GM23248 (cell line): Measurements from ENCODE around the gene INTU. TPM values are rescaled to one million over a fixed set of nuclear protein-coding genes. Genes with fewer than 3 reads are reported as not detected.
A peak's percentile ranks its signal among the peaks of the same experiment; 100 is the strongest.

Experiments
- DNase-seq: peaks from one replicate; pipeline ENCODE4 v3.0.0-alpha.2; 2015
- H2AFZ ChIP-seq: fragments of 200-600 bp; sonication (generic); 2 replicates; pipeline ENCODE4 v1.6.1; 2016; ENCODE audit warnings: antibody characterized with exemption
- H3F3A ChIP-seq: fragments of 200-600 bp; sonication (generic); 2 replicates; pipeline ENCODE4 v1.6.1; 2016; ENCODE audit warnings: mild to moderate bottlenecking, antibody characterized with exemption, mixed run types; ENCODE audit not compliant: insufficient read depth
- H3K27ac ChIP-seq: fragments of 200-600 bp; sonication (generic); 2 replicates; pipeline ENCODE4 v1.5.1; 2016; ENCODE audit warnings: mild to moderate bottlenecking
- H3K27me3 ChIP-seq: fragments of 200-600 bp; sonication (generic); replicated peaks from 2 replicates; pipeline ENCODE4 v1.6.1; 2016; ENCODE audit warnings: mild to moderate bottlenecking; ENCODE audit not compliant: insufficient read depth
- H3K36me3 ChIP-seq: fragments of 200-600 bp; sonication (generic); 2 replicates; pipeline ENCODE4 v1.6.1; 2016; ENCODE audit warnings: low read depth, mild to moderate bottlenecking
- H3K4me1 ChIP-seq: fragments of 200-600 bp; sonication (generic); 2 replicates; pipeline ENCODE4 v1.6.1; 2016; ENCODE audit warnings: mild to moderate bottlenecking; ENCODE audit not compliant: insufficient read depth
- H3K4me2 ChIP-seq: fragments of 200-600 bp; sonication (generic); one replicate; pipeline ENCODE4 v1.6.1; 2016; ENCODE audit warnings: mild to moderate bottlenecking; ENCODE audit not compliant: unreplicated experiment
- H3K4me3 ChIP-seq: fragments of 200-600 bp; sonication (generic); 2 replicates; pipeline ENCODE4 v1.5.1; 2016; ENCODE audit warnings: mild to moderate bottlenecking
- H3K79me2 ChIP-seq: fragments of 200-600 bp; sonication (generic); 2 replicates; pipeline ENCODE4 v1.6.1; 2016; ENCODE audit warnings: mild to moderate bottlenecking; ENCODE audit not compliant: insufficient read depth
- H3K9ac ChIP-seq: fragments of 200-600 bp; sonication (generic); 2 replicates; pipeline ENCODE4 v1.6.1; 2016; ENCODE audit warnings: mild to moderate bottlenecking
- H3K9me2 ChIP-seq: fragments of 200-600 bp; sonication (generic); 2 replicates; pipeline ENCODE4 v1.6.1; 2016; ENCODE audit warnings: mixed run types, mild to moderate bottlenecking, moderate library complexity; ENCODE audit not compliant: insufficient read depth
- H3K9me3 ChIP-seq: fragments of 200-600 bp; sonication (generic); one replicate; pipeline ENCODE4 v1.6.1; 2017; ENCODE audit warnings: low read depth
- H4K20me1 ChIP-seq: fragments of 200-600 bp; sonication (generic); 2 replicates; pipeline ENCODE4 v1.6.0; 2016; ENCODE audit not compliant: insufficient read depth
- EZH2 ChIP-seq: fragments of 200-600 bp; sonication (generic); IDR thresholded peaks from 2 replicates; pipeline ENCODE4 v1.6.1; 2018; ENCODE audit warnings: antibody characterized with exemption, mild to moderate bottlenecking; ENCODE audit not compliant: insufficient read depth, poor library complexity, severe bottlenecking
- EZH2phosphoT487 ChIP-seq: fragments of 200-600 bp; sonication (generic); IDR thresholded peaks from 2 replicates; pipeline ENCODE4 v1.6.1; 2018; ENCODE audit warnings: antibody characterized with exemption, moderate library complexity, mild to moderate bottlenecking, low read depth; ENCODE audit not compliant: insufficient read depth
- WGBS, 2 experiments: methylation state at CpG; one replicate each; pipeline ENCODE4 v1.1.6; 2015 to 2017; ENCODE audit warnings: low lambda C conversion rate in 2 of 2, low coverage in 1 of 2; ENCODE audit errors: missing lambda C conversion rate in 2 of 2; 5-methylcytosine and 5-hydroxymethylcytosine counted together
- in situ Hi-C: fragments of 300-500 bp; cut with MboI; formaldehyde crosslinking; loops from 2 replicates; pipeline ENCODE4 v1.15.0; 2020
- polyA plus RNA-seq: library from polyadenylated mRNA; unstranded; fragments of >200 nt; fragmentation: Nextera tagmentation; extraction: Ambion mirVana; gene quantifications from 2 replicates; pipeline ENCODE4 v1.2.1, GENCODE V29; 2016
- total RNA-seq: library from RNA; depleted of rRNA; stranded (reverse); fragments of >200 nt; shearing (Covaris generic); gene quantifications from 2 replicates; pipeline ENCODE4 v1.2.3, GENCODE V29; 2014

Gene INTU
- total and polyA plus RNA-seq, 2 experiments from 2014 or later: 2.3 to 5.2 TPM

GRCh38 chr4:127669691-127670090 is 36.9 kb downstream of the INTU start:
- no peak for DNase-seq
- no peak overlapping the region for H3K9ac ChIP-seq
- no peak overlapping the region for H3K4me2 ChIP-seq
- no peaks in the 10 kb centered on the region for H4K20me1 ChIP-seq
- H3K9me2 ChIP-seq: peaks cover 3% of the 10 kb centered on the region; the same call in 1 of the 2 replicates
- in situ Hi-C loops: no loop called here
- no peaks in the 10 kb centered on the region for H3F3A ChIP-seq
- H3K4me1 ChIP-seq: no peaks in the 10 kb centered on the region
- TF ChIP-seq EZH2 (no peak), EZH2phosphoT487 (no peak)
- H2AFZ ChIP-seq: no peak overlapping the region
- H3K27ac ChIP-seq: no peak overlapping the region
- H3K79me2 ChIP-seq: no peaks in the 10 kb centered on the region
- no peaks in the 10 kb centered on the region for H3K36me3 ChIP-seq
- 75 to 76% methylated on average over 1 of the region's 1 CpG for WGBS, 2 experiments
- H3K4me3 ChIP-seq: no peak overlapping the region
- no peaks in the 10 kb centered on the region for H3K9me3 ChIP-seq
- no peaks in the 10 kb centered on the region for H3K27me3 ChIP-seq

- Histone ChIP-seq H3K9me2 (peaks cover 3% of the 10 kb centered on the region; the same call in 1 of the 2 replicates), H3K36me3 (no peaks in the 10 kb centered on the region), H3K4me1 (no peaks in the 10 kb centered on the region), H3K4me3 (no peak overlapping the region), H3K79me2 (no peaks in the 10 kb centered on the region), H3K4me2 (no peak overlapping the region), H3K9me3 (no peaks in the 10 kb centered on the region), H3F3A (no peaks in the 10 kb centered on the region), H3K27me3 (no peaks in the 10 kb centered on the region), H3K9ac (no peak overlapping the region), H3K27ac (no peak overlapping the region), H2AFZ (no peak overlapping the region), H4K20me1 (no peaks in the 10 kb centered on the region)
- no peak for DNase-seq
- WGBS, 2 experiments: 96 to 98% methylated on average over 2 of the region's 2 CpGs
- in situ Hi-C loops: no loop called here
- TF ChIP-seq EZH2 (no peak), EZH2phosphoT487 (no peak)
These were observed 39.4 kb downstream of the INTU start for GRCh38 chr4:127672111-127672510.

GRCh38 chr4:127685292-127685691 is 52.5 kb downstream of the INTU start:
- H3K4me2 ChIP-seq: no peak overlapping the region
- in situ Hi-C loops: no loop called here
- peak; percentile 26 for DNase-seq

GRCh38 chr4:127686658-127687057 is 53.9 kb downstream of the INTU start:
- Histone ChIP-seq H3K9ac (no peak overlapping the region), H3K4me1 (peaks cover 8% of the 10 kb centered on the region), H3K27me3 (no peaks in the 10 kb centered on the region), H3K9me2 (no peaks in the 10 kb centered on the region), H3F3A (no peaks in the 10 kb centered on the region), H4K20me1 (no peaks in the 10 kb centered on the region), H2AFZ (no peak overlapping the region), H3K79me2 (no peaks in the 10 kb centered on the region), H3K4me3 (no peak overlapping the region), H3K36me3 (no peaks in the 10 kb centered on the region), H3K4me2 (no peak overlapping the region), H3K27ac (no peak overlapping the region), H3K9me3 (no peaks in the 10 kb centered on the region)
- in situ Hi-C loops: no loop called here
- peak; percentile 11 for DNase-seq
- WGBS, 2 experiments: 57 to 60% methylated on average over 2 of the region's 2 CpGs
- no peak for TF ChIP-seq EZH2phosphoT487
- TF ChIP-seq EZH2: no peak

More at GRCh38 chr4:127685292-127685691, 52.5 kb downstream of the INTU start:
- Histone ChIP-seq H3F3A (no peaks in the 10 kb centered on the region), H4K20me1 (no peaks in the 10 kb centered on the region), H3K9ac (no peak overlapping the region), H3K27ac (no peak overlapping the region), H3K9me3 (no peaks in the 10 kb centered on the region), H3K36me3 (no peaks in the 10 kb centered on the region), H2AFZ (no peak overlapping the region), H3K4me1 (peaks cover 8% of the 10 kb centered on the region), H3K4me3 (no peak overlapping the region), H3K79me2 (no peaks in the 10 kb centered on the region), H3K9me2 (no peaks in the 10 kb centered on the region), H3K27me3 (no peaks in the 10 kb centered on the region)
- TF ChIP-seq EZH2: no peak
- no peak for TF ChIP-seq EZH2phosphoT487

- H3K27ac ChIP-seq: no peak overlapping the region
- no peaks in the 10 kb centered on the region for H3K27me3 ChIP-seq
- no peak overlapping the region for H3K9ac ChIP-seq
- no peaks in the 10 kb centered on the region for H3K9me2 ChIP-seq
- H3K36me3 ChIP-seq: no peaks in the 10 kb centered on the region
- peaks cover 8% of the 10 kb centered on the region for H3K4me1 ChIP-seq
- H3F3A ChIP-seq: no peaks in the 10 kb centered on the region
- H2AFZ ChIP-seq: no peak overlapping the region
- no peaks in the 10 kb centered on the region for H3K79me2 ChIP-seq
- in situ Hi-C loops: no loop called here
- TF ChIP-seq EZH2 (no peak), EZH2phosphoT487 (no peak)
- no peak for DNase-seq
- H3K4me3 ChIP-seq: no peak overlapping the region
- no peak overlapping the region for H3K4me2 ChIP-seq
- H4K20me1 ChIP-seq: no peaks in the 10 kb centered on the region
- 88 to 91% methylated on average over 7 of the region's 7 CpGs for WGBS, 2 experiments
- no peaks in the 10 kb centered on the region for H3K9me3 ChIP-seq
These were observed 54.8 kb downstream of the INTU start for GRCh38 chr4:127687580-127687979.
